ENCODE measurements around the gene MCF2L. TPM values are rescaled to one million over a fixed set of nuclear protein-coding genes. Genes with fewer than 3 reads are reported as not detected.

The MCF2L gene
- total RNA-seq, 1 donor from 2014 or later, result 16.5 TPM

DNA sequence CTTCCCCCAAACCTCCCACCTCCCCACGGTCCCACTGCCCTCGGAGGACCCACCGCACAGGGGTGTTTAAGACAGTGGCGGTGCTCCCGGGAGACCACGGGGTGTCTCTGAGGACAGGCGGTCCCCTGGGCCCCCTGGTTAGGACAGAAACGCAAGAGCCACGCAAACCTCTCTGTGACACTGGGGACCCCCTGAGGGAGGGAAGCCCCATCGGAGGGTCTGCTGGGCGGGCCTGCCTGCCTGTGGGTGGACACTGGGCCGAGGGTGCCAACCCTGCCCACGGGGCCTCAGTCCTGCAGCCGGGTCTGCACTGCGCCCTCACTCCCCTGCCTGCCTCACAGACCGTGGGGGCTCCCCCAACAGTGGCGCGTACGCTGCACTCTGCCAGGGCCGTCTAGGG lies 17.5 kb downstream of the MCF2L start:
- DNase-seq (ENCODE audit: low spot score), result no peak
- H3K27me3 Mint-ChIP-seq (ENCODE audit: unreplicated experiment), result peaks cover 5% of the 10 kb centered on the region
- peaks cover 15% of the 10 kb centered on the region for H3K36me3 Mint-ChIP-seq (ENCODE audit: low read depth, unreplicated experiment)
- H3K27ac Mint-ChIP-seq (ENCODE audit: unreplicated experiment), result no peak overlapping the region
- TF ChIP-seq, protein P1, sequence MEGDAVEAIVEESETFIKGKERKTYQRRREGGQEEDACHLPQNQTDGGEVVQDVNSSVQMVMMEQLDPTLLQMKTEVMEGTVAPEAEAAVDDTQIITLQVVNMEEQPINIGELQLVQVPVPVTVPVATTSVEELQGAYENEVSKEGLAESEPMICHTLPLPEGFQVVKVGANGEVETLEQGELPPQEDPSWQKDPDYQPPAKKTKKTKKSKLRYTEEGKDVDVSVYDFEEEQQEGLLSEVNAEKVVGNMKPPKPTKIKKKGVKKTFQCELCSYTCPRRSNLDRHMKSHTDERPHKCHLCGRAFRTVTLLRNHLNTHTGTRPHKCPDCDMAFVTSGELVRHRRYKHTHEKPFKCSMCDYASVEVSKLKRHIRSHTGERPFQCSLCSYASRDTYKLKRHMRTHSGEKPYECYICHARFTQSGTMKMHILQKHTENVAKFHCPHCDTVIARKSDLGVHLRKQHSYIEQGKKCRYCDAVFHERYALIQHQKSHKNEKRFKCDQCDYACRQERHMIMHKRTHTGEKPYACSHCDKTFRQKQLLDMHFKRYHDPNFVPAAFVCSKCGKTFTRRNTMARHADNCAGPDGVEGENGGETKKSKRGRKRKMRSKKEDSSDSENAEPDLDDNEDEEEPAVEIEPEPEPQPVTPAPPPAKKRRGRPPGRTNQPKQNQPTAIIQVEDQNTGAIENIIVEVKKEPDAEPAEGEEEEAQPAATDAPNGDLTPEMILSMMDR (IDR thresholded peaks at IDR 0.05; ENCODE audit: unreplicated experiment), result no peak
- no peaks in the 10 kb centered on the region for H3K4me1 Mint-ChIP-seq (ENCODE audit: unreplicated experiment)
- no peak overlapping the region for H3K4me3 Mint-ChIP-seq (ENCODE audit: unreplicated experiment)
- no peaks in the 10 kb centered on the region for H3K9me3 Mint-ChIP-seq (ENCODE audit: unreplicated experiment)

DNA sequence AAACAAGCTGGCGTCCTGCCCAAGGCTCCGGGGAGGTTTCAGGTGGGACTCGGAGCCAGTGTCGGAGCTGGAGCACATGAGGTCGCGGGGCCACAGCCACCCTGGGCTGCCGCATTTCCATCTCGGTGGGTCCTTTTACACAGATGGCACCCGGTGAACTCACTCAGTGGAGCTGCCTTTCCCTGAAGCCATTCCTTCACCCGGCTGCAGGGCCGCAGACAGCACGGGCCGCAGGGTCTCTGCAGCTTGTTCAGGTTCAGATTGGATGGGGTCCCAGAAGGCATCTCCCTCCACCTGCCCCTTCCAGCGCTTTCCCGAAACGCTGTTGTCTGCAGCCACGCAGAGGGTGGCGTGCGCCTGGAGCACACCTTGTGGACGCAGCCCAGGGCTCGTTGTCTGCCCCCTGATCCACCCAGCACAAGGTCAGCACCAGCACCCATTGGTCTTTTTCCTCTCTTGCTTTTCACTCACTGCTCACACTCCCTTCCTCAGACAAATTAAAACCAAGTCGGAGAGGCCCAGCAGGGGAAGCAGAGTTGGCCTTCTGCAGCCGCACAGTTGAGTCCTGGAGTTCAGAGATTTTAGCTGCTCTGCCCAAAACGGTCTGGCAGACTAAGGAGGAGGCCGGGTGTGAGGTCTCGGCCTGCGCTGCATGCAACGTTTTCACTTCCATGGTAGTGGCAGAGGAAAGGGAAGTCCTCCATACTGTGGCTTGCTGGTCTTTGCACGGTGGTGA lies 18.1 kb downstream of the MCF2L start:
- Mint-ChIP-seq H3K4me1 (ENCODE audit: unreplicated experiment) (no peaks in the 10 kb centered on the region), H3K4me3 (ENCODE audit: unreplicated experiment) (no peak overlapping the region), H3K27ac (ENCODE audit: unreplicated experiment) (no peak overlapping the region), H3K27me3 (ENCODE audit: unreplicated experiment) (peaks cover 5% of the 10 kb centered on the region), H3K9me3 (ENCODE audit: unreplicated experiment) (no peaks in the 10 kb centered on the region), H3K36me3 (ENCODE audit: low read depth, unreplicated experiment) (peaks cover 15% of the 10 kb centered on the region)
- DNase-seq (ENCODE audit: low spot score), result no peak
- TF ChIP-seq, protein P1 (IDR thresholded peaks at IDR 0.05; ENCODE audit: unreplicated experiment), result no peak

DNA sequence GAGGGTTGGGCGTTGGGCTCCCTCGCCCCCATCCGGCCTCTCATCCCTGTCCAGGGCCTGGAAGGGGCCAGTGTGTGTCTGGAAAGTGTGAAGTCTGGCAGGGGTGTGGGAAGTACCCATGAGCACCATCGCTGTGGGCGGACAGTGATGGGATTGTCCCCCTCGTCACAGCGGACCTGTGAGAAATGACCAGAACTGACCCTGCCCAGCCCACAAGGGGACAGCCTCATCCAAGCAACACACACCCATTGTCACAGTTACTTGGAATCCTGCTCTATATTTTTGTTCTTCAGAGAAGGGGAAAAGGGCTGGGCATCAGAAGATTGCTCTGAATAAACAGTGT lies 18.6 kb downstream of the MCF2L start:
- Mint-ChIP-seq H3K4me1 (ENCODE audit: unreplicated experiment) (no peaks in the 10 kb centered on the region), H3K36me3 (ENCODE audit: low read depth, unreplicated experiment) (peaks cover 15% of the 10 kb centered on the region), H3K4me3 (ENCODE audit: unreplicated experiment) (no peak overlapping the region), H3K9me3 (ENCODE audit: unreplicated experiment) (no peaks in the 10 kb centered on the region), H3K27ac (ENCODE audit: unreplicated experiment) (no peak overlapping the region), H3K27me3 (ENCODE audit: unreplicated experiment) (peaks cover 5% of the 10 kb centered on the region)
- TF ChIP-seq, protein P1 (IDR thresholded peaks at IDR 0.05; ENCODE audit: unreplicated experiment), result no peak
- no peak for DNase-seq (ENCODE audit: low spot score)

DNA sequence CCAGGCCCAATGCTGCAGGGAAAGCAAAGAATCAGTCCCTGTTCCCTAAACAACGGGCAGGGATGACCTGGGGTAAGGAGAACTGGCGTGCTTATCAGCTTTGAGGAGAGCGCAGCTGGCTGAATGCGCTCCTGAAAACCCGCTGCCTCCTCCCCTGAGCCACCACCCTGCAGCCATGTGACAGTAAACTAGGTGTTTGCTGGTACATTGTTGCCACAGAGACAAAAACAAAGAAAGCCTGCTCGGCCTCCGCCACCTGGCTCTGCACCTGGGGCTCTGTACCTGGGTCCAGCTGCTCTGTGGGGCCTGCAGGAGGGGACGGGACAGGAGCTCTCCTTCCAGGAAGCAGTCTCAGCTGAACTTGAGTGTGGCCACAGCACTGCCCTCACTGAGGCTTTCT lies 21.8 kb downstream of the MCF2L start:
- Mint-ChIP-seq H3K36me3 (ENCODE audit: low read depth, unreplicated experiment) (peaks cover 15% of the 10 kb centered on the region), H3K27ac (ENCODE audit: unreplicated experiment) (no peak overlapping the region), H3K27me3 (ENCODE audit: unreplicated experiment) (peaks cover 7% of the 10 kb centered on the region), H3K9me3 (ENCODE audit: unreplicated experiment) (no peaks in the 10 kb centered on the region), H3K4me3 (ENCODE audit: unreplicated experiment) (no peak overlapping the region), H3K4me1 (ENCODE audit: unreplicated experiment) (peaks cover 3% of the 10 kb centered on the region)
- TF ChIP-seq, protein P1 (IDR thresholded peaks at IDR 0.05; ENCODE audit: unreplicated experiment), result no peak
- DNase-seq (ENCODE audit: low spot score), result no peak

DNA sequence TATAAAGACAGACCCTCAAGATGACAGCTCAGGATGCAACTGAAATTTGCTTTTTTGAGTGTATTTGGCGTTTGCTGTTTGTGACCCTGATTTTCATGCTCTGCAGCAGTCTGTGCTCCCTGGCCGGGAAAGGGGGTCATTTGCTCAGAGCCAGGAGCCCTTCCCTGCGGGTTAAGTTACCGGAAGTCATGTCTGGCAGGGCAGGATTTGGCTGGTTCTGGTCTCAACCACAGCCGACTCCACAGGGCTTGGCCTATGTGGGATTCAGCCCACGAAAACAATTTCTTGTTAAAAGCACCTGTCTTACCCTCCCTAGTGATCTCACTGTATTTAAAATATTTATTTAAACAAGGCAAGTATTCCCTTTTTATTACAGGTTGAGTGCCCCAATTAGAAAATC lies 22.6 kb downstream of the MCF2L start:
- H3K4me1 Mint-ChIP-seq (ENCODE audit: unreplicated experiment), result peaks cover 3% of the 10 kb centered on the region
- no peak overlapping the region for H3K27ac Mint-ChIP-seq (ENCODE audit: unreplicated experiment)
- H3K4me3 Mint-ChIP-seq (ENCODE audit: unreplicated experiment), result no peak overlapping the region
- H3K27me3 Mint-ChIP-seq (ENCODE audit: unreplicated experiment), result peaks cover 9% of the 10 kb centered on the region
- TF ChIP-seq, protein P1 (IDR thresholded peaks at IDR 0.05; ENCODE audit: unreplicated experiment), result no peak
- no peaks in the 10 kb centered on the region for H3K9me3 Mint-ChIP-seq (ENCODE audit: unreplicated experiment)
- no peak for DNase-seq (ENCODE audit: low spot score)
- H3K36me3 Mint-ChIP-seq (ENCODE audit: low read depth, unreplicated experiment), result peaks cover 15% of the 10 kb centered on the region
